ENCODE results near the gene RELB. TPM values are rescaled to one million over a fixed set of nuclear protein-coding genes. Genes with fewer than 3 reads are reported as not detected.

The RELB gene
- polyA plus RNA-seq, 4 donors: 10.5 to 41.3 (median 17.6) TPM

DNA sequence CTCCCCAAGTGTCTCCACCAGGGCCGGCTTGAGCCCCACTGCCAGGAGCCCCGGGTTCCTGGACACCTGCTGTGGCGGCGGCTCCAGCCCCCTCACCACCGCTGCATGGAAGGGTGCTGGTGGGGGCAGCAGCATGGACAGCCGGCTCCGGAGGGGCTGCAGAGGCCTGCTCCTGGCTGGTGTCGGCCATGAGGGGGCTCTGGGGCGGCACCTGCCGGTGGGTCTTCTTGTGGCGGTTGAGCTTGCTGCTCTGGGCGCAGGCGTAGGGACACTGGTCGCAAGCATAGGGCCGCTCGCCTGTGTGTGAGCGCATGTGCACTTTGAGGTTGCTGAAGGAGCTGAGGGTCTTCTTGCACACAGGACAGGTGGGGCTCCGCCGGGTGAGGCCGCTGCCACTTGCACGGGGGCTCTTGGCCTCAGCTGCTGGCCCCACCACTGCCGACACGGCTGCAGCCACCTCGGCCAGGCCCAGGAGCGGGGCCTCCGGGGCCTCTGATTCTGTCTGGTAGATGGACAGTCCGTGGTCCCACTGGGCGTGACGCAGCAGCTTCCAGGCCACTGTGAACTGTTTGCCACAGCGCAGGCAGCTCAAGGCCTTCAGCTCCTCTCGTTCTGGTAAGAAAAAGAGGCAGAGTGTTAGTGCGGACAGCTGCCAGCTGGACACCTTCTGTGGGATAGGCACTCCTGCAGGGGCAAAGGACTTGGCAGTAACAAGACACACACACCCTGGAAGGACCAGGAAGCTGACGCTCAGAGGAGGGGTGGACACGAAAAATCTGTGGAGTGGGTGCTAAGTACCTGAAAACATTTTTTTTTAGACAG is 70.9 kb downstream of the RELB start:
- Histone ChIP-seq H3K9me3 (ENCODE audit: control insufficient read depth in 2 of 2, insufficient read depth in 1 of 2, low read depth in 1 of 2, low read length in 1 of 2) (no peaks in the 10 kb centered on the region), H3K27ac (ENCODE audit: low read depth in 1 of 3, low read length in 2 of 3) (no peak overlapping the region), H3K4me3 (ENCODE audit: low read depth in 1 of 3, low read length in 3 of 3) (no peak overlapping the region), H3K36me3 (ENCODE audit: control insufficient read depth in 3 of 3, insufficient read depth in 2 of 3, low read depth in 1 of 3, low read length in 3 of 3) (peaks cover 8 to 68% (median 21%) of the 10 kb centered on the region in 3 donors), H3K27me3 (ENCODE audit: control insufficient read depth in 3 of 3, insufficient read depth in 3 of 3, low read length in 3 of 3) (no peaks in the 10 kb centered on the region), H3K4me1 (ENCODE audit: control insufficient read depth in 3 of 3, insufficient read depth in 2 of 3, low read depth in 1 of 3, low read length in 2 of 3) (peaks cover 0 to 16% (median 6%) of the 10 kb centered on the region in 3 donors)
- DNase-seq: no peak
- 87 to 90% (median 87%) methylated on average over 34 of the region's 34 CpGs for WGBS, 3 donors
- FAIRE-seq: no peak

GRCh38 chr19:45074744-45075300 is 73.6 kb downstream of the RELB start:
- H3K36me3 ChIP-seq (ENCODE audit: control insufficient read depth in 3 of 3, insufficient read depth in 2 of 3, low read depth in 1 of 3, low read length in 3 of 3): peaks cover 2 to 42% (median 11%) of the 10 kb centered on the region in 3 donors
- H3K27ac ChIP-seq (ENCODE audit: low read depth in 1 of 3, low read length in 2 of 3): peak overlapping the region; percentile 2 to 76 (median 62)

DNA sequence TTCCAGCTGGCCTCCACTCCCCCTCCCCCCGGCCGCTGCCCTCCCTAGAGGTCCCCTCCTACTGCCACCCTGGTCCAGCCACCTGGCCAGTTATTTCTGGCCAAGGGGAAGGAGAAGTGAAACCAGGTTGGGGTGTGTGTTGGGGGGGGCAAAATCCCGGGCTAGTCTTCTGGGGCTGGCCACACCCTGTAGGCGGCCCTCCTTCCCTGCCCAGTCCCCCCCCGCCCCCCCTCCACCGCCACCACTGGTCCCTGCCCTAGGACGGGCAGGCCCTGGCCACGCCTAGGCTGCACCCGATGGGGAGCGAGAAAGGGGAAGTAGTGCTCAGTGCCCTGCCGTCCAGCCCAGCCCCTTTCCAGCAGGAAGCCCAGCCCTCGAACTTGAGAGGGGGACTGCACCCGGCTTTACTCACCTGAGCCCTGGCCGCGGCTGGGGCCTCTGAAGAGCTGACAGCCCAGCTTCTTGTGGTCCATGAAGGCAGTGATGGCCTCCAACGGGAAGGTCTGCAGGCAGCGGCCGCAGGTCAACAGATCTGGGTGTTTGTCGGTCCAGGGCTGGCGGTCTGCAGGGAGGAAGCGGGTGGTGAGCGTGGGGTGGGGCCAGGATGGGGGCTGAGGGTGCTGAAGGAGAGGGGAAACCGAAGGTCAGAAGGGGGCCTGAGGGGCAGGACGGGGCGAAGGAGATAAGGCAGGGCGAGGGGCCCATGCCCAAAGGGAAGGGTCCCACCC is 74.2 kb downstream of the RELB start:
- FAIRE-seq (no peak), DNase-seq (peak; percentile 88 to 94)
- Histone ChIP-seq H3K27me3 (ENCODE audit: control insufficient read depth in 3 of 3, insufficient read depth in 3 of 3, low read length in 3 of 3) (no peaks in the 10 kb centered on the region), H3K4me3 (ENCODE audit: low read depth in 1 of 3, low read length in 3 of 3) (peak overlapping the region; percentile 62 to 74 (median 66)), H3K9me3 (ENCODE audit: control insufficient read depth in 2 of 2, insufficient read depth in 1 of 2, low read depth in 1 of 2, low read length in 1 of 2) (no peaks in the 10 kb centered on the region), H3K36me3 (ENCODE audit: control insufficient read depth in 3 of 3, insufficient read depth in 2 of 3, low read depth in 1 of 3, low read length in 3 of 3) (peaks cover 2 to 36% (median 5%) of the 10 kb centered on the region in 3 donors), H3K4me1 (ENCODE audit: control insufficient read depth in 3 of 3, insufficient read depth in 2 of 3, low read depth in 1 of 3, low read length in 2 of 3) (peaks cover 2 to 34% (median 15%) of the 10 kb centered on the region in 3 donors), H3K27ac (ENCODE audit: low read depth in 1 of 3, low read length in 2 of 3) (peak overlapping the region; percentile 76 to 95 (median 82))
- 1 to 5% (median 2%) methylated on average over 20 to 26 of the region's 26 CpGs for WGBS, 3 donors

More at GRCh38 chr19:45074744-45075300, 73.6 kb downstream of the RELB start:
- FAIRE-seq (no peak), DNase-seq (no peak)
- H3K4me3 ChIP-seq (ENCODE audit: low read depth in 1 of 3, low read length in 3 of 3): peak overlapping the region in 2 of 3 donors; percentile 38 to 62
- no peaks in the 10 kb centered on the region for H3K9me3 ChIP-seq (ENCODE audit: control insufficient read depth in 2 of 2, insufficient read depth in 1 of 2, low read depth in 1 of 2, low read length in 1 of 2)
- WGBS, 3 donors: 46 to 53% (median 46%) methylated on average over 11 of the region's 11 CpGs
- H3K27me3 ChIP-seq (ENCODE audit: control insufficient read depth in 3 of 3, insufficient read depth in 3 of 3, low read length in 3 of 3): no peaks in the 10 kb centered on the region
- H3K4me1 ChIP-seq (ENCODE audit: control insufficient read depth in 3 of 3, insufficient read depth in 2 of 3, low read depth in 1 of 3, low read length in 2 of 3): peaks cover 2 to 28% (median 11%) of the 10 kb centered on the region in 3 donors

DNA sequence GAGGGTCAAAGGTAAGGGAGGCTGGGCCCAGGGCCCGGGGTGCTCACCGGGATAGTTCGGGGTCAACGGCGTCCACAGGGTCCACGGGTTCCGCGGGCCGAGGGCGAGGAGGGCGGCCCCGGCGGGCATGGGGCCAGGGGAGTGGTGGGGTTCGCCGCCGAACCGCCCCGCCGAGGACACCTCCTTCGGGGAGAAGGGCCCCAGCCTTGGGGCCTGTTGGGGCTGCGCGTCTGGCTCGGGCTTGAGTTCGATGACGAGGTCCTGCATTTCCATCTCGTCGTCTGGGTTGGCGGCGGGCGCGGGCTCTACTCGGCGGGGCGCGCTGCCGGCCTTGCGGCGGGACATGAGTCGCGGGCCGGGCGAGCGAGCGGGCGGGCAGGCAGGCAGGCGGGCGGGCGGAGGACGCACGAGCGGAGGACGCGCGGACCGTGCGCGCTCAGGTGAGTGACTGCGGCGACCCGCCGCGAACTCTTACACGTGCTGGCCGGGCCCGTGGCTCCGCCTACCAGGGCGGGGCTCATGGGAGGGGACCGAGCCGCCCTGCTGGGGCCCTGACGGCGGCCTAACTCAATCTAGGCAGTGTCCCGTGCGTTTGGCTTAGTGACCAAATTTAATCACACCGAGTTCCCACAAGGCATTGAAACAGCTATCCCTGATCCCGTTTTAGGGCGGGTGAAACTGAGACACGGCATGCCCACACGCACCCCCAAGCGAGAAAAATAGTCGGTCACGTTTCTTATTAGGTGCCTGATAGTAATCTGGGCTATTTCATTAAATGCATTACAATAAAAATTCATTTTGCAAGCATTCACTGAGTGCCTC is 75.0 kb downstream of the RELB start, which contains the start of gene ZNF296:
Gene ZNF296 (minus strand): TSS at position 450 of the 822 bp plus-strand sequence. CDS start 105 bp downstream, at position 345.
- Histone ChIP-seq H3K36me3 (ENCODE audit: control insufficient read depth in 3 of 3, insufficient read depth in 2 of 3, low read depth in 1 of 3, low read length in 3 of 3) (peaks cover 0 to 33% (median 2%) of the 10 kb centered on the region in 3 donors), H3K27ac (ENCODE audit: low read depth in 1 of 3, low read length in 2 of 3) (peak within 1 kb of the TSS; percentile 76 to 95 (median 82)), H3K4me1 (ENCODE audit: control insufficient read depth in 3 of 3, insufficient read depth in 2 of 3, low read depth in 1 of 3, low read length in 2 of 3) (peaks cover 2 to 39% (median 15%) of the 10 kb centered on the region in 3 donors), H3K9me3 (ENCODE audit: control insufficient read depth in 2 of 2, insufficient read depth in 1 of 2, low read depth in 1 of 2, low read length in 1 of 2) (no peaks in the 10 kb centered on the region), H3K27me3 (ENCODE audit: control insufficient read depth in 3 of 3, insufficient read depth in 3 of 3, low read length in 3 of 3) (no peaks in the 10 kb centered on the region), H3K4me3 (ENCODE audit: low read depth in 1 of 3, low read length in 3 of 3) (peak within 1 kb of the TSS; percentile 62 to 74 (median 66))
- FAIRE-seq (no peak), DNase-seq (peak; percentile 89 to 93)
- WGBS, 3 donors: 1% methylated on average over 52 to 81 of the region's 81 CpGs

DNA sequence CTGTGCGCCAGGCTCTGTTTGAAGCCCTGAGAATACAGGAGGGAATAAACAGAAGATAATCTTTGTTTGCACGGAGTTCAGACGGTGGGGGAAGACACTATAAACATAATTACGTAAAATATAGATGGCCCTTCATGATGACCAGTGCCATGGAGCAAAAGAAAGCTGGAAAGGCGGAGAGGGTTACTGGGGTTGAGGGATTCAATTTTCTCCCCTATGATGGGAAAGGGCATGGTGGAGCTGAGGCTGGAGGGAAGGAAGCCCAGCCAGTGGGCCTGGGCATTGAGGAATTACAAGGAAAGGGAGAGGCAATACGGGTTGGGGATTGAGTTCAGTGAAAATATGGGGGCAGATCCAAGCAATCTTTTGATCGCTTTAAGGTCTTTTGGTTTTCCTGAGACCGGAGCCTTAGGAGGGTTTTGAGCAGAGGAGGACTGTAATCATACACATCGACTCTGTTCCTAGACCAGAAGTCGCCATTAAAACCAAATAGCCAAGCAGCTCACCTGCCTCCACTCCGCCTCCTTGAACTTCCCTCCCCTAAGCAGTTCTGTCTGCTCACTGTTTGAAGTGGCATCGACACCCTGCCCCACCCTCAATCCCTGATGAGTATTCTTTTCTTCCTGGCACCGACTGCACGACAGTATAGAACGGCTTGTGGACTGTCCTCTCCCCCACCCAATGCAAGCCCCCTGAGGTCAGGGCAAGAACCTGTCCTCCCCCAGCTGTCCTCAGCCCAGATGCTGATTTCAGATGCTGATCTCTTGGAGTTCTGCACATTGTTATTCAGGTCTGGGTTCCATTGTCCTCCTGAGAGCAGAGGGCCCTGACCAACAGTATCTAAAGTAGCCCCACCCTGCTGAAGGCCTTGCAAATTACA is 75.8 kb downstream of the RELB start:
- H3K27me3 ChIP-seq (ENCODE audit: control insufficient read depth in 3 of 3, insufficient read depth in 3 of 3, low read length in 3 of 3): no peaks in the 10 kb centered on the region
- peak; percentile 12 to 55 for DNase-seq
- no peak for FAIRE-seq
- H3K9me3 ChIP-seq (ENCODE audit: control insufficient read depth in 2 of 2, insufficient read depth in 1 of 2, low read depth in 1 of 2, low read length in 1 of 2): no peaks in the 10 kb centered on the region
- H3K27ac ChIP-seq (ENCODE audit: low read depth in 1 of 3, low read length in 2 of 3): peak overlapping the region; percentile 45 to 95 (median 76)
- WGBS, 3 donors: 44 to 58% (median 58%) methylated on average over 15 of the region's 15 CpGs
- peak overlapping the region in 1 of 3 donors; percentile 28 for H3K4me3 ChIP-seq (ENCODE audit: low read depth in 1 of 3, low read length in 3 of 3)
- H3K36me3 ChIP-seq (ENCODE audit: control insufficient read depth in 3 of 3, insufficient read depth in 2 of 3, low read depth in 1 of 3, low read length in 3 of 3): peaks cover 0 to 31% (median under 1%) of the 10 kb centered on the region in 3 donors
- peaks cover 2 to 39% (median 15%) of the 10 kb centered on the region in 3 donors for H3K4me1 ChIP-seq (ENCODE audit: control insufficient read depth in 3 of 3, insufficient read depth in 2 of 3, low read depth in 1 of 3, low read length in 2 of 3)

- Histone ChIP-seq H3K4me3 (ENCODE audit: low read depth in 1 of 3, low read length in 3 of 3) (peak overlapping the region in 2 of 3 donors; percentile 65 to 82), H3K36me3 (ENCODE audit: control insufficient read depth in 3 of 3, insufficient read depth in 2 of 3, low read depth in 1 of 3, low read length in 3 of 3) (peaks cover 0 to 35% (median 1%) of the 10 kb centered on the region in 3 donors), H3K4me1 (ENCODE audit: control insufficient read depth in 3 of 3, insufficient read depth in 2 of 3, low read depth in 1 of 3, low read length in 2 of 3) (peaks cover 2 to 39% (median 15%) of the 10 kb centered on the region in 3 donors), H3K27ac (ENCODE audit: low read depth in 1 of 3, low read length in 2 of 3) (peak overlapping the region in 1 of 3 donors; percentile 92), H3K27me3 (ENCODE audit: control insufficient read depth in 3 of 3, insufficient read depth in 3 of 3, low read length in 3 of 3) (no peaks in the 10 kb centered on the region), H3K9me3 (ENCODE audit: control insufficient read depth in 2 of 2, insufficient read depth in 1 of 2, low read depth in 1 of 2, low read length in 1 of 2) (no peaks in the 10 kb centered on the region)
- 57 to 63% (median 62%) methylated on average over 10 of the region's 10 CpGs for WGBS, 3 donors
- no peak for DNase-seq
- FAIRE-seq: no peak
Measured at GRCh38 chr19:45078390-45079062, 77.3 kb downstream of the RELB start.

All from small intestine (tissue), 7 donors.